ENCODE results near the gene CSRP3.

DNA sequence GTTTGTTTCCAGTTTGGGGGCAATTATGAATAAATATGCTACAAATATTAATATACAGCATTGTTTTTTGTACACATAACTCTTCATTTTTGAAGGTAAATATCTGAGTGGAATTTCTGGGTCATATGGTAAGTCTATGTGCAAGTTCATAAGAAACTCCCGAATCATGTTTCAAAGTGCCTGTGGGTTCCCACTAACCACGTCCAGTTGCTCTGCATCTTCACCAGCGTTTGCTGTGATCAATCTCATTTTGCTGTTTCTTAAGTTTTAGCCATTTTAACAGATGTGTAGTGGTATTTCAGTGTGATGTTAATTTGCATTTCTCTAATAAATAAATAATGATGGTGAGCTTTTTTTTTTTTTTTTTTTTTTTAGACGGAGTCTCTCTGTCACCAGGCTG, 14.2 kb upstream of the CSRP3 start:
- TF ChIP-seq ZNF274 (IDR thresholded peaks at IDR 0.05; ENCODE audit: low read depth, low read length) (no peak), SUZ12 (IDR thresholded peaks at IDR 0.05; ENCODE audit: extremely low read depth, insufficient read depth, insufficient read length) (no peak), YY1 (IDR thresholded peaks at IDR 0.05; ENCODE audit: insufficient read depth, insufficient read length) (no peak)
